ENCODE data around the gene ACE.

DNA sequence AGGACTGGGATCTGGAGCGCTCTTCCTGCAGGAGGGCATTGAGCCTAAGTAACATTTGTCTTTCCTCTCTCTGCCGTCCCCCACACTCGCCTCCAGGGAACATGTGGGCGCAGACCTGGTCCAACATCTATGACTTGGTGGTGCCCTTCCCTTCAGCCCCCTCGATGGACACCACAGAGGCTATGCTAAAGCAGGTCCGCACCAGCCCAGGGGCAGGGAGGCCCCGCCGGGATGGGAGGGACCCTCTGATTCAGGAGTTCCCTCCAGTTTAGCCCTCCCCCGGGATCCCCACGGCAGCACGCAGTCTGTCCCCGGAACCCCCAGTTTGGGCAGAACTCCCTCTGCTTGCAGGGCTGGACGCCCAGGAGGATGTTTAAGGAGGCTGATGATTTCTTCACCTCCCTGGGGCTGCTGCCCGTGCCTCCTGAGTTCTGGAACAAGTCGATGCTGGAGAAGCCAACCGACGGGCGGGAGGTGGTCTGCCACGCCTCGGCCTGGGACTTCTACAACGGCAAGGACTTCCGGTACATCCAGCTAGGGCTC, 14.1 kb downstream of the ACE start:
- no peak for TF ChIP-seq SETDB1 (IDR thresholded peaks at IDR 0.05; ENCODE audit: insufficient read length, low read length)
- no peak for TF ChIP-seq ZBTB7A (tag by site-specific recombination; IDR thresholded peaks at IDR 0.05; ENCODE audit: low read depth)
- no peak for TF ChIP-seq KLF10 (tag by site-specific recombination; IDR thresholded peaks at IDR 0.05)
- no peak for TF ChIP-seq MZF1 (tag by site-specific recombination; IDR thresholded peaks at IDR 0.05; ENCODE audit: borderline replicate concordance)
- TF ChIP-seq ZNF175 (tag by site-specific recombination; IDR thresholded peaks at IDR 0.05) = no peak
- no peak for TF ChIP-seq CTCF (tag by site-specific recombination; IDR thresholded peaks at IDR 0.05)
- TF ChIP-seq TRIM28 (IDR thresholded peaks at IDR 0.05; ENCODE audit: borderline replicate concordance, low read length) = no peak
- no peak for TF ChIP-seq ZNF514 (tag by site-specific recombination; IDR thresholded peaks at IDR 0.05)
- no peak for TF ChIP-seq ZNF558 (tag by site-specific recombination; IDR thresholded peaks at IDR 0.05)
- no peak for TF ChIP-seq ZNF768 (tag by site-specific recombination; IDR thresholded peaks at IDR 0.05)

Data from HEK293 (cell line).